ENCODE results near the gene ZMYM4. TPM values are rescaled to one million over a fixed set of nuclear protein-coding genes. Genes with fewer than 3 reads are reported as not detected.
"Not testable (repeated sequence)": the region's sequence is repeated elsewhere in the genome, so short reads cannot be mapped to it uniquely, and the experiment has no call there.

ZMYM4 gene
- polyA plus RNA-seq, 1 experiment = 58.3 TPM

DNA sequence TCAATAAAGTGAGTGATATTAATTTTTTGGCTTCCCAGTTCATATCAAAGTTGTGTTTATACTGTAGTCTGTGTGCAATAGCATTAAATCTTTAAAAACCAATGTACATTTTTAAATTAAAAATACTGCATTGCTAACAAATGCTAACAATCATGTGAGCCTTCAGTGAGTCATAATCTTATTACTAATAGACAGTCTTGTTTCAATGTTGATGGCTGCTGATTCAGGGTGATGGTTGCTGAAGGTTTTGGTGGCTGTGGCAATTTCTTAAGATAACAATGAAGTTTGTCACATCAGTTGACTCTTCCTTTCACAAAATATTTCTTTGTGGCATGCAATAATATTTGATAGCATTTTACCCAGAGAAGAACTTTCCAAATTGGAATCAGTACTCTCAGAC lies 109.0 kb downstream of the ZMYM4 start:
- no peak overlapping the region for H3K4me3 ChIP-seq (ENCODE audit: low read depth, low read length)
- no peaks in the 10 kb centered on the region for H3K9me3 ChIP-seq (ENCODE audit: control insufficient read depth, insufficient read depth, low read length)
- H3K27me3 ChIP-seq (ENCODE audit: control insufficient read depth, insufficient read depth, low read length) = no peaks in the 10 kb centered on the region
- CTCF ChIA-PET = interaction anchor here (1.0 kb wide), 1 partner anchor 338 kb away, joined by 3 read pairs; no protein-coding TSS in a partner anchor
- POLR2A ChIA-PET = no interaction called here
- DNase-seq (ENCODE audit: low read depth, low spot score) = no peak
- TF ChIP-seq, protein P1, sequence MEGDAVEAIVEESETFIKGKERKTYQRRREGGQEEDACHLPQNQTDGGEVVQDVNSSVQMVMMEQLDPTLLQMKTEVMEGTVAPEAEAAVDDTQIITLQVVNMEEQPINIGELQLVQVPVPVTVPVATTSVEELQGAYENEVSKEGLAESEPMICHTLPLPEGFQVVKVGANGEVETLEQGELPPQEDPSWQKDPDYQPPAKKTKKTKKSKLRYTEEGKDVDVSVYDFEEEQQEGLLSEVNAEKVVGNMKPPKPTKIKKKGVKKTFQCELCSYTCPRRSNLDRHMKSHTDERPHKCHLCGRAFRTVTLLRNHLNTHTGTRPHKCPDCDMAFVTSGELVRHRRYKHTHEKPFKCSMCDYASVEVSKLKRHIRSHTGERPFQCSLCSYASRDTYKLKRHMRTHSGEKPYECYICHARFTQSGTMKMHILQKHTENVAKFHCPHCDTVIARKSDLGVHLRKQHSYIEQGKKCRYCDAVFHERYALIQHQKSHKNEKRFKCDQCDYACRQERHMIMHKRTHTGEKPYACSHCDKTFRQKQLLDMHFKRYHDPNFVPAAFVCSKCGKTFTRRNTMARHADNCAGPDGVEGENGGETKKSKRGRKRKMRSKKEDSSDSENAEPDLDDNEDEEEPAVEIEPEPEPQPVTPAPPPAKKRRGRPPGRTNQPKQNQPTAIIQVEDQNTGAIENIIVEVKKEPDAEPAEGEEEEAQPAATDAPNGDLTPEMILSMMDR (IDR thresholded peaks at IDR 0.05; ENCODE audit: low read depth, low read length) = no peak
- no peak overlapping the region for H3K27ac ChIP-seq (ENCODE audit: low read depth, low read length)

DNA sequence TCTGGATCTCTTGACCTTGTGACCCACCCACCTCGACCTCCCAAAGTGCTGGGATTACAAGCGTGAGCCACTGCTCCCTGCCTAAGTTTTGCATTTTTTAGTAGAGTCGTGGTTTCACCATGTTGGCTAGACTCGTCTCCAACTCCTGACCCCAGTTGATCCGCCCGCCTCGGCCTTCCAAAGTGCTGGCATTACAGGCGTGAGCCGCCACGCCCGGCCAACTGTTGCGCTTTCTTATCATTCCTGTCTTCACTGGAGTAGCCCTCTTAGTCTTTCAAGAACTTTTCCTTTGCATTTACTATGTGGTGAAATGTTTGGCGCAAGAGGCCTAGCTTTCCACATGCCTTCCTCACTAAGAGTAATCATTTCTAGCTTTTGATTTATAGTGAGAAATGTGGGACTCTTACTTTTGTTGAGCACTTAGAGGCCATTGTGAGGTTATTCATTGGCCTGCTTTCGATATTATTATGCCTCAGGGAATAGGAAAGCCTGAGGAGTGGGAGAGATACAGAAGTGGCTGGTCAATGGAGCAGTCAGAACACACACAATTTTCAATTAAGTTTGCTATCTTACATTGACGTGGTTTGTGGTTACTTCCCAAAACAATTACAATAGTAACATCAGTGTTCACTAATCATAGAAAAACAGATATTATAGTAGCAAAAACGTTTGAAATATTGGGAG lies 111.0 kb downstream of the ZMYM4 start:
- DNase-seq (ENCODE audit: low read depth, low spot score) = no peak
- ChIA-PET POLR2A (no interaction called here), CTCF (interaction anchor here (1.0 kb wide), 1 partner anchor 178 kb away, joined by 3 read pairs; no protein-coding TSS in a partner anchor)
- Histone ChIP-seq H3K9me3 (ENCODE audit: control insufficient read depth, insufficient read depth, low read length) (no peaks in the 10 kb centered on the region), H3K27ac (ENCODE audit: low read depth, low read length) (no peak overlapping the region), H3K4me3 (ENCODE audit: low read depth, low read length) (no peak overlapping the region), H3K27me3 (ENCODE audit: control insufficient read depth, insufficient read depth, low read length) (no peaks in the 10 kb centered on the region)
- TF ChIP-seq, protein P1 (IDR thresholded peaks at IDR 0.05; ENCODE audit: low read depth, low read length) = no peak

DNA sequence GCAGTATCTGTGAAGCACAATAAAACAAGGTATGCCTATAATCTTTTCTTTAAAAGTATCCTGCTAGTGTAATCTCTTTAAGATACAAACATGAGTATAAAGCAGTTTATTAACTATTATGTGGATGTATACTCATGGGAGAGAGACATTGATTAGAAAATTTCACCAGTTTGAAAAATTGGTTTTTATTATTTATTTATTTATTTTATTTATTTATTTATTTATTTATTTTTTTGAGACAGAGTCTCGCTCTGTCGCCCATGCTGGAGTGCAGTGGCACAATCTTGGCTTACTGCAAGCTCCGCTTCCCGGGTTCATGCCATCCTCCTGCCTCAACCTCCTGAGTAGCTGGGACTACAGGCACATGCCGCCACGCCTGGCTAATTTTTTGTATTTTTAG lies 111.6 kb downstream of the ZMYM4 start:
- DNase-seq (ENCODE audit: low read depth, low spot score); POLR2A ChIA-PET; CTCF ChIA-PET; H3K27ac ChIP-seq (ENCODE audit: low read depth, low read length); H3K4me3 ChIP-seq (ENCODE audit: low read depth, low read length); H3K9me3 ChIP-seq (ENCODE audit: control insufficient read depth, insufficient read depth, low read length); H3K27me3 ChIP-seq (ENCODE audit: control insufficient read depth, insufficient read depth, low read length): not testable (repeated sequence)

DNA sequence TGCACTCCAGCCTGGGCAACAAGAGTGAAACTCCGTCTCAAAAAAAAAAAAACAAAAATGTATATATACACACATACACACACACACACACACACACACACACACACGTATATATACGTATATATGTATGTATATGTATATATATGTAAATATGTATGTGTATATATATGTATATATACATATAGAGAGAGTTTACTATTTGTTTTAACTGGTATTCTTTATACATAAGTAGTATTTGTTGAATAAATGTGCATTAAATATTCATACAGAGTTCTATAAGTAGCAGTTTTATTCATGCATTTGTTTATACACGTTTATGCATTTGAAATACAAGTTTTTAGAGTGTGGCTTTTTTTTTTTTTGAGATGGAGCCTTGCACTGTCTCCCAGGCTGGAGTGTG lies 113.6 kb downstream of the ZMYM4 start:
- ChIA-PET POLR2A (no interaction called here), CTCF (no interaction called here)
- Histone ChIP-seq H3K27me3 (ENCODE audit: control insufficient read depth, insufficient read depth, low read length) (no peaks in the 10 kb centered on the region), H3K27ac (ENCODE audit: low read depth, low read length) (no peak overlapping the region), H3K4me3 (ENCODE audit: low read depth, low read length) (no peak overlapping the region), H3K9me3 (ENCODE audit: control insufficient read depth, insufficient read depth, low read length) (no peaks in the 10 kb centered on the region)
- DNase-seq (ENCODE audit: low read depth, low spot score) = no peak
- TF ChIP-seq, protein P1 (IDR thresholded peaks at IDR 0.05; ENCODE audit: low read depth, low read length) = no peak

DNA sequence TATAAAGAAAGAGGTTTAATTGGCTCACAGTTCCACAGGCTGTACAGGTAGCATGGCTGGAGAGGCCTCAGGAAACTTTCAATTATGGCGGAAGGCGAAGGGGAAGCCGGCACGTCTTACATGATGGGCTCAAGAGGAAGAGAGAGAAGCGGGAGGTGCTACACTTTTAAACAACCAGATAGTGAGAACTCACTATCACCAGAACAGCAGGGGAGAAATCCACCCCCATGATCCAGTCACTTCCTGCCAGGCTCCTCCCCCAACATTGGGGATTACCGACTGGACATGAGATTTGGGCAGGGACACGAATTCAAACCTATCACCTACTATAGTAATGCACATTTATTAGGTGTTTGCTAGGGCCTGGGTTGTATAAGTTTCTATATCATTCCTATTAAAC lies 117.8 kb downstream of the ZMYM4 start:
- H3K9me3 ChIP-seq (ENCODE audit: control insufficient read depth, insufficient read depth, low read length) = no peaks in the 10 kb centered on the region
- H3K4me3 ChIP-seq (ENCODE audit: low read depth, low read length) = no peak overlapping the region
- CTCF ChIA-PET = no interaction called here
- POLR2A ChIA-PET = no interaction called here
- no peak overlapping the region for H3K27ac ChIP-seq (ENCODE audit: low read depth, low read length)
- no peaks in the 10 kb centered on the region for H3K27me3 ChIP-seq (ENCODE audit: control insufficient read depth, insufficient read depth, low read length)
- TF ChIP-seq, protein P1 (IDR thresholded peaks at IDR 0.05; ENCODE audit: low read depth, low read length) = no peak
- DNase-seq (ENCODE audit: low read depth, low spot score) = no peak
